HG03565 (cell line): Measurements from ENCODE around the gene MAN1C1.
"Not testable (repeated sequence)": the region's sequence is repeated elsewhere in the genome, so short reads cannot be mapped to it uniquely, and the experiment has no call there.

ENCODE experiments used
- ATAC-seq: cut with Tn5 transposase; IDR thresholded peaks from one replicate; pipeline ENCODE4 v1.9.1; 2021; ENCODE audit warnings: mild to moderate bottlenecking, moderate library complexity; ENCODE audit not compliant: unreplicated experiment

The MAN1C1 gene

GRCh38 chr1:25581764-25582163, 34.8 kb upstream of the MAN1C1 start:
- ATAC-seq: no peak

GRCh38 chr1:25583519-25584370, 32.8 kb upstream of the MAN1C1 start:
- ATAC-seq: no peak

- no peak for ATAC-seq
Measured at GRCh38 chr1:25586181-25586588, 30.4 kb upstream of the MAN1C1 start.

GRCh38 chr1:25587290-25587689, 29.3 kb upstream of the MAN1C1 start:
- no peak for ATAC-seq

GRCh38 chr1:25588224-25588623, 28.4 kb upstream of the MAN1C1 start:
- ATAC-seq: not testable (repeated sequence)

- ATAC-seq: not testable (repeated sequence)
Measured at GRCh38 chr1:25588786-25589185, 27.8 kb upstream of the MAN1C1 start.

- no peak for ATAC-seq
Measured at GRCh38 chr1:25590096-25590824, 26.3 kb upstream of the MAN1C1 start.

GRCh38 chr1:25593861-25594260, 22.7 kb upstream of the MAN1C1 start:
- ATAC-seq: no peak

- no peak for ATAC-seq
Measured at GRCh38 chr1:25594971-25595370, 21.6 kb upstream of the MAN1C1 start.

- ATAC-seq: not testable (repeated sequence)
Measured at GRCh38 chr1:25596641-25597040, 19.9 kb upstream of the MAN1C1 start.

- ATAC-seq: no peak
Measured at GRCh38 chr1:25598879-25599278, 17.7 kb upstream of the MAN1C1 start.

GRCh38 chr1:25599969-25600610, 16.5 kb upstream of the MAN1C1 start:
- ATAC-seq: no peak

GRCh38 chr1:25600971-25601699, 15.5 kb upstream of the MAN1C1 start:
- ATAC-seq: not testable (repeated sequence)

- not testable (repeated sequence) for ATAC-seq
Measured at GRCh38 chr1:25603779-25604538, 12.6 kb upstream of the MAN1C1 start.

- no peak for ATAC-seq
Measured at GRCh38 chr1:25607123-25607522, 9.5 kb upstream of the MAN1C1 start.

GRCh38 chr1:25608488-25609178, 8.0 kb upstream of the MAN1C1 start:
- no peak for ATAC-seq

- no peak for ATAC-seq
Measured at GRCh38 chr1:25609921-25610320, 6.7 kb upstream of the MAN1C1 start.

GRCh38 chr1:25610822-25611630, 5.6 kb upstream of the MAN1C1 start:
- ATAC-seq: no peak

- no peak for ATAC-seq
Measured at GRCh38 chr1:25611843-25612242, 4.7 kb upstream of the MAN1C1 start.
